Progenitor cell of endocrine pancreas (in vitro differentiated cells): ENCODE results near the gene SH2D6. TPM values are rescaled to one million over a fixed set of nuclear protein-coding genes. Genes with fewer than 3 reads are reported as not detected.
A peak's percentile ranks its signal among the peaks of the same experiment; 100 is the strongest.
"Not testable (repeated sequence)": the region's sequence is repeated elsewhere in the genome, so short reads cannot be mapped to it uniquely, and the experiment has no call there.

ENCODE experiments used
- DNase-seq: peaks from one replicate; pipeline ENCODE4 v3.0.0; 2021; ENCODE audit warnings: low spot score; ENCODE audit not compliant: unreplicated experiment
- H3K27ac Mint-ChIP-seq: 2 replicates; pipeline ENCODE4 v1.8.0; 2021; ENCODE audit warnings: mild to moderate bottlenecking, moderate library complexity, mixed read lengths
- H3K27me3 Mint-ChIP-seq: 2 replicates; pipeline ENCODE4 v1.8.0; 2021; ENCODE audit warnings: mixed read lengths
- H3K36me3 Mint-ChIP-seq: 2 replicates; pipeline ENCODE4 v1.8.0; 2022; ENCODE audit warnings: mixed read lengths; ENCODE audit not compliant: insufficient read depth
- H3K4me1 Mint-ChIP-seq: 2 replicates; pipeline ENCODE4 v1.8.0; 2021; ENCODE audit warnings: low read depth, mixed read lengths
- H3K4me3 Mint-ChIP-seq: 2 replicates; pipeline ENCODE4 v1.8.0; 2021; ENCODE audit warnings: low read depth, mild to moderate bottlenecking, moderate library complexity, mixed read lengths
- H3K9me3 Mint-ChIP-seq: 2 replicates; pipeline ENCODE4 v1.8.0; 2021; ENCODE audit warnings: low read depth, mixed read lengths
- total RNA-seq: library from RNA; stranded (reverse); gene quantifications from 2 replicates; pipeline ENCODE4 v1.2.1, GENCODE V29; 2021
- TF ChIP-seq, protein P1 (sequence below): fragments of 200-600 bp; sonication (generic); IDR thresholded peaks from one replicate; pipeline ENCODE4 v1.5.0; 2021; ENCODE audit warnings: antibody characterized with exemption, mild to moderate bottlenecking; ENCODE audit not compliant: unreplicated experiment

Gene SH2D6
- total RNA-seq, 1 donor from 2014 or later: 0.29 TPM

DNA sequence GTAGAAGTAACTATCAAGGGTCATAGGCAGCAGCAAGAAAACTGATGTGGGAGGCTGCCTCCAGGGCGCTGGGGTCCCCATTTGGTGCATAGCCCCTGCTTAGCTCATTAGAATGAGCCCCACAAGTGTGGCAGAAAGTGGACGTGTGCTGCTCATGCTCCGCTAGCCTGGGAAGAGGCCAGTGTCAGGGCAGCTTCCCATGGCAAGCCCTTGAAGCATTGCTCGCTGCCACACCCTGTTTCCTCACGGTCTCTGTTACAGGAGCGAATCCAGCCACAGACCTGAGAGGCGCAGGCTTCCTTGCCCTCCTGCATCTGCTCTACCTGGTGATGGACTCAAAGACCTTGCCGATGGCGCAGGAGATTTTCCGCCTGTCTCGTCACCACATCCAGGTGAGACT lies 41.4 kb upstream of the SH2D6 start:
- Mint-ChIP-seq H3K27me3 (no peaks in the 10 kb centered on the region), H3K27ac (no peak overlapping the region), H3K9me3 (peaks cover 10% of the 10 kb centered on the region), H3K4me1 (peaks cover 9% of the 10 kb centered on the region), H3K36me3 (peaks cover 49% of the 10 kb centered on the region), H3K4me3 (no peak overlapping the region)
- no peak for DNase-seq
- TF ChIP-seq, protein P1, sequence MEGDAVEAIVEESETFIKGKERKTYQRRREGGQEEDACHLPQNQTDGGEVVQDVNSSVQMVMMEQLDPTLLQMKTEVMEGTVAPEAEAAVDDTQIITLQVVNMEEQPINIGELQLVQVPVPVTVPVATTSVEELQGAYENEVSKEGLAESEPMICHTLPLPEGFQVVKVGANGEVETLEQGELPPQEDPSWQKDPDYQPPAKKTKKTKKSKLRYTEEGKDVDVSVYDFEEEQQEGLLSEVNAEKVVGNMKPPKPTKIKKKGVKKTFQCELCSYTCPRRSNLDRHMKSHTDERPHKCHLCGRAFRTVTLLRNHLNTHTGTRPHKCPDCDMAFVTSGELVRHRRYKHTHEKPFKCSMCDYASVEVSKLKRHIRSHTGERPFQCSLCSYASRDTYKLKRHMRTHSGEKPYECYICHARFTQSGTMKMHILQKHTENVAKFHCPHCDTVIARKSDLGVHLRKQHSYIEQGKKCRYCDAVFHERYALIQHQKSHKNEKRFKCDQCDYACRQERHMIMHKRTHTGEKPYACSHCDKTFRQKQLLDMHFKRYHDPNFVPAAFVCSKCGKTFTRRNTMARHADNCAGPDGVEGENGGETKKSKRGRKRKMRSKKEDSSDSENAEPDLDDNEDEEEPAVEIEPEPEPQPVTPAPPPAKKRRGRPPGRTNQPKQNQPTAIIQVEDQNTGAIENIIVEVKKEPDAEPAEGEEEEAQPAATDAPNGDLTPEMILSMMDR: no peak

GRCh38 chr2:85378257-85378656 lies 40.3 kb upstream of the SH2D6 start:
- H3K9me3 Mint-ChIP-seq: peaks cover 10% of the 10 kb centered on the region
- no peak for DNase-seq
- TF ChIP-seq, protein P1: no peak
- no peaks in the 10 kb centered on the region for H3K27me3 Mint-ChIP-seq
- peak overlapping the region; percentile 19 for H3K27ac Mint-ChIP-seq
- peaks cover 49% of the 10 kb centered on the region for H3K36me3 Mint-ChIP-seq
- peaks cover 9% of the 10 kb centered on the region for H3K4me1 Mint-ChIP-seq
- H3K4me3 Mint-ChIP-seq: no peak overlapping the region

GRCh38 chr2:85380048-85380447 lies 38.5 kb upstream of the SH2D6 start:
- peaks cover 10% of the 10 kb centered on the region for H3K9me3 Mint-ChIP-seq
- TF ChIP-seq, protein P1: no peak
- peaks cover 9% of the 10 kb centered on the region for H3K4me1 Mint-ChIP-seq
- H3K36me3 Mint-ChIP-seq: peaks cover 45% of the 10 kb centered on the region
- H3K4me3 Mint-ChIP-seq: no peak overlapping the region
- no peak for DNase-seq
- H3K27ac Mint-ChIP-seq: no peak overlapping the region
- no peaks in the 10 kb centered on the region for H3K27me3 Mint-ChIP-seq

GRCh38 chr2:85383151-85383550 lies 35.4 kb upstream of the SH2D6 start:
- not testable (repeated sequence) for H3K27ac Mint-ChIP-seq, DNase-seq, H3K27me3 Mint-ChIP-seq, H3K9me3 Mint-ChIP-seq, H3K4me1 Mint-ChIP-seq, H3K4me3 Mint-ChIP-seq
- peaks cover 30% of the 10 kb centered on the region for H3K36me3 Mint-ChIP-seq

DNA sequence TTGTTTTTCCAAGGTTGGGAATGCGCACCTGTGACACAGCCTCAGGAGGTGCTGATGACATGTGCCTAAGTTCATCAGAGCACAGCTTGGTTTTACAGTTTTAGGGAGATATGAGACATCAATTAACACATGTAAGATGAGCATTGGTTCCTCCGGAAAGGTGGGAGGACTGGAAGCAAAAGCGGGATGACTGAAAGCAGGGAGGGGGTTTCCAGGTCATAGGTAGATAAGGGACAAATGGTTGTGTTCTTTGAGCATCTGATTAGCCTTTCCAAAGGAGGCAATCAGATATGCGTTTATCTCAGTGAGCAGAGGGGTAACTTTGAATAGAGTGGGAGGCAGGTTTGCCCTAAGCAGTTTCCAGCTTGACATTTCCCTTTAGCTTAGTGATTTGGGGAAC lies 34.7 kb upstream of the SH2D6 start:
- Mint-ChIP-seq H3K27me3 (no peaks in the 10 kb centered on the region), H3K4me3 (no peak overlapping the region), H3K27ac (no peak overlapping the region), H3K36me3 (peaks cover 25% of the 10 kb centered on the region), H3K9me3 (peaks cover 7% of the 10 kb centered on the region), H3K4me1 (no peaks in the 10 kb centered on the region)
- TF ChIP-seq, protein P1: no peak
- no peak for DNase-seq

- TF ChIP-seq, protein P1: no peak
- no peaks in the 10 kb centered on the region for H3K4me1 Mint-ChIP-seq
- H3K36me3 Mint-ChIP-seq: peaks cover 14% of the 10 kb centered on the region
- no peak overlapping the region for H3K4me3 Mint-ChIP-seq
- no peaks in the 10 kb centered on the region for H3K27me3 Mint-ChIP-seq
- no peak for DNase-seq
- H3K27ac Mint-ChIP-seq: no peak overlapping the region
- no peaks in the 10 kb centered on the region for H3K9me3 Mint-ChIP-seq
Observed at GRCh38 chr2:85385746-85386145, 32.8 kb upstream of the SH2D6 start.
